ENCODE data around the gene RGS11. TPM values are rescaled to one million over a fixed set of nuclear protein-coding genes. Genes with fewer than 3 reads are reported as not detected.

RGS11 gene
- total RNA-seq, 1 experiment from 2014 or later = 2.9 TPM

- peaks cover 8 to 12% of the 10 kb centered on the region in 2 experiments for H3K9me3 Mint-ChIP-seq
- Histone ChIP-seq H3K23ac (ENCODE audit: insufficient read length, low read depth, low read length) (no peak overlapping the region), H3K9me3 (ENCODE audit: control insufficient read depth, low read depth, low read length) (no peaks in the 10 kb centered on the region), H2BK20ac (ENCODE audit: low read depth, low read length, poor library complexity, severe bottlenecking) (no peak overlapping the region), H2BK5ac (ENCODE audit: insufficient read length, low read length) (no peak overlapping the region), H4K20me1 (ENCODE audit: control insufficient read depth, insufficient read depth, insufficient read length) (no peaks in the 10 kb centered on the region), H3K9ac (ENCODE audit: extremely low read depth, insufficient read length, low read length) (no peak overlapping the region), H3K27ac (ENCODE audit: insufficient read length, low read depth, low read length) (no peak overlapping the region), H3K18ac (ENCODE audit: insufficient read length, low read depth, low read length) (no peak overlapping the region), H3K4ac (ENCODE audit: low read depth, low read length) (no peak overlapping the region), H4K8ac (replicated peaks; ENCODE audit: insufficient read length, low read depth, low read length) (no peak overlapping the region), H3K4me1 (ENCODE audit: insufficient read depth, low read length) (no peaks in the 10 kb centered on the region), H2BK12ac (ENCODE audit: insufficient read length, low read depth, low read length) (no peak overlapping the region), H4K5ac (ENCODE audit: insufficient read length, low read depth, low read length) (no peak overlapping the region), H3K79me1 (ENCODE audit: insufficient read depth, low read depth, low read length, poor library complexity, severe bottlenecking) (no peaks in the 10 kb centered on the region), H3K4me2 (ENCODE audit: insufficient read depth, insufficient read length, low read length) (no peak overlapping the region), H3K79me2 (ENCODE audit: insufficient read depth, low read length) (no peaks in the 10 kb centered on the region), H2BK15ac (ENCODE audit: low read depth, low read length) (no peak overlapping the region), H3K27me3 (ENCODE audit: insufficient read depth, low read length) (no peaks in the 10 kb centered on the region), H3K14ac (ENCODE audit: insufficient read depth, low read length) (no peak overlapping the region), H2BK120ac (ENCODE audit: low read depth, low read length, poor library complexity, severe bottlenecking) (no peak overlapping the region), H2AFZ (ENCODE audit: low read length) (no peak overlapping the region), H3K56ac (ENCODE audit: insufficient read length, low read depth, low read length) (no peak overlapping the region), H3T11ph (ENCODE audit: low read length) (no peak overlapping the region), H2AK5ac (ENCODE audit: insufficient read length, low read length) (no peak overlapping the region), H4K91ac (ENCODE audit: insufficient read length, low read depth, low read length) (no peak overlapping the region), H3K23me2 (ENCODE audit: insufficient read length, low read depth, low read length, poor library complexity, severe bottlenecking) (no peaks in the 10 kb centered on the region)
- H3K4me3 Mint-ChIP-seq = no peak overlapping the region
- DNase-seq = no peak
- peaks cover 26 to 50% (median 48%) of the 10 kb centered on the region in 3 experiments for H3K36me3 Mint-ChIP-seq (ENCODE audit: insufficient read depth in 1 of 3, low read depth in 3 of 3)
- H3K4me1 Mint-ChIP-seq = no peaks in the 10 kb centered on the region
- no peak overlapping the region for H3K27ac Mint-ChIP-seq
- no peaks in the 10 kb centered on the region for H3K27me3 Mint-ChIP-seq (ENCODE audit: low read depth)
- no peak for TF ChIP-seq CTCF (conservative IDR thresholded peaks at IDR 0.05)
- WGBS (ENCODE audit: extremely low coverage, insufficient read length, low lambda C conversion rate) = no CpG with 5 or more reads among the region's 22 CpGs
These were observed 13.8 kb upstream of the RGS11 start for GRCh38 chr16:289395-289997.
